H7 (cell line): ENCODE data around the gene ABLIM3. TPM values are rescaled to one million over a fixed set of nuclear protein-coding genes. Genes with fewer than 3 reads are reported as not detected.

ENCODE experiments used
- DNase-seq: peaks from one replicate; pipeline ENCODE4 v3.0.0; 2012
- H3K27me3 ChIP-seq: 2 replicates; pipeline ENCODE4 v1.6.0; 2011; ENCODE audit warnings: mild to moderate bottlenecking, low read length; ENCODE audit not compliant: control insufficient read depth, insufficient read depth
- H3K36me3 ChIP-seq: replicated peaks from 2 replicates; pipeline ENCODE4 v1.5.1; 2011; ENCODE audit warnings: low read length; ENCODE audit not compliant: control insufficient read depth, insufficient read depth
- H3K4me3 ChIP-seq: 2 replicates; pipeline ENCODE4 v1.5.1; 2011; ENCODE audit warnings: low read depth, mild to moderate bottlenecking, control low read depth, low read length, moderate library complexity; ENCODE audit not compliant: insufficient read depth
- total RNA-seq: library from RNA; depleted of rRNA; stranded (reverse); fragments of >200 nt; shearing (Covaris generic); gene quantifications from 2 replicates; pipeline ENCODE4 v1.2.3, GENCODE V29; 2014; rRNA removed

ABLIM3 gene
- total RNA-seq, 1 experiment from 2014 or later: 0.03 TPM

- DNase-seq: no peak
- Histone ChIP-seq H3K4me3 (no peak overlapping the region), H3K27me3 (no peaks in the 10 kb centered on the region), H3K36me3 (no peaks in the 10 kb centered on the region)
Observed at GRCh38 chr5:149301744-149302380, 160.6 kb downstream of the ABLIM3 start.

DNA sequence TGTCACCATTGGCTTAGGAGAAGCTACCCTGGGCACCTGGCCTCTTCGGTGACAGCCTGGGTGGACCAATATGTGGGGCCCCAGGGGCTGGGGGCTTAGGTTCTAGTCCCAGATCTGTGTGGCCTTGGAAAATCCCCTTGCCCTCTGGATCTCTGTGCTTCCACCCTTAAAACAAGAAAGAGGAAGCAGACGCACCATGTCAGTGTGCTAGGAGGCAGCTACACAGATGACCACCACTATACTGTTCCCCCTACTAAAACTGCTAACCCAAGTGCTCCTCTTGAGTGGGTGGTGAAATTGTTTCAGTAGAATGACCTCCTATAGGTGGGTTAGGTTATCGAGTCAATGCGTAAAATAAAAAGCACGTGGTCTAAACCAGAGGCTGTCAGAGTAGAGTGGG, 161.3 kb downstream of the ABLIM3 start:
- H3K4me3 ChIP-seq: no peak overlapping the region
- H3K27me3 ChIP-seq: no peaks in the 10 kb centered on the region
- no peak for DNase-seq
- no peaks in the 10 kb centered on the region for H3K36me3 ChIP-seq

DNA sequence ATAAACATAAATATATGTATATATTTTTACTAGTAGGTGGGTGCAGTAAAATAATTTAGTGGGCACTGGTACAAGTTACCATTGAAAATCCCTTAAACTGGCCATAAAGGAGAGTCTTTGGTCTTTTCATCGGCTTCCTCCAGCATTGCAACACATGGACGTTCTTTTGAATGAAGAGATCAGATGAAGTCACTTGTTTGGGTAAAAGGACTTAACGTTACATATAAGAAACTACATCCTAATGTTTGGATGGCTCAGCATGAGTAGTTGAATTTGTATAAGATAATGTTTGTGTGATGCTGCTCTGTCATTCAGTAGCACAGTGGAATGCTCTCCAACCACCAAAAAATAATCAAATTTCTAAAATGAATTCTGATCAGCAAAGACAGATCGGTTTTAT, 161.9 kb downstream of the ABLIM3 start:
- no peaks in the 10 kb centered on the region for H3K27me3 ChIP-seq
- no peak overlapping the region for H3K4me3 ChIP-seq

DNA sequence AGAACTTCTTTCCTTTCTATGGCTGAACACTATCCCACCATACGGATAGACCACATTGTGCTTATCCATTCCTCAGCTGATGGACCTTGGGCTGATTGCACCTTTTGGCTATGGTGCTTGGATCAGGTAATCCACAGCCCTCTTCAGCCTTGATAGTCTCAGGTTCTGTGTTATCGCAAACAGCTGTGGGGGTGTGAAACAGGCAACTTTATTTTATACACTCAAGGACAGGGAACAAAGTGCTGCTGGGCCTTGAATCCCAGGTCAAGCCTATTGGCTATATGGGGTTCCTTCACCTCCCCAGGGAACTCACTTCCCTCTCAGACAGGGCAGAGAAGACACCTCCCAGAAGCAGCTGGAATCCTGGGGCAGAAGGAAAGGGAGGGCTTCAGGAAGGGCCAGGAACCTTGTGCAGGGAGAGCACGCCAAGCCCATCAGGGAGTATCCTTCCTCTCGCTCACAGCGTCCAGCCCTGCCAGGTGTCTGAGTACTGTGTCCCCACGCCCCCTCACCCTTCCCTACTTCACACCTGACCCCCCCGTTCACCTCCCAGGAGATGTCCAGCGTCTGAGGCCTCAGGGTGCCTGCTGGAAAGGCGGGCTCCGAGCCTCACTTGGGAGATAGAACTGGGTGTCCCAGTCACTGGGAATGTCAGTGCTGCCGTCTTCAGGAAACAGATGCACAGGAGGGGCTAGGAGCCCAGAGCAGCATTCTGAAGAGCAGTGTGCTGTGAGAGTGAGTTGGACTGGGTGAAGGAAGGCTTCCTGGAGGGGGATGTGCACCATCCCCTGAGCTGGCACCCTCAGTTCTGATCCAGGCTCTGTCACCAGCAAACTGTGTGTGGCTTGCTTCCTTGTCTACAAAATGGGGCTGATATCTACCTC, 163.1 kb downstream of the ABLIM3 start:
- Histone ChIP-seq H3K36me3 (no peaks in the 10 kb centered on the region), H3K27me3 (no peaks in the 10 kb centered on the region), H3K4me3 (no peak overlapping the region)
- DNase-seq: no peak

More for the DNA sequence above, 161.9 kb downstream of the ABLIM3 start:
- H3K36me3 ChIP-seq: no peaks in the 10 kb centered on the region
- DNase-seq: no peak

DNA sequence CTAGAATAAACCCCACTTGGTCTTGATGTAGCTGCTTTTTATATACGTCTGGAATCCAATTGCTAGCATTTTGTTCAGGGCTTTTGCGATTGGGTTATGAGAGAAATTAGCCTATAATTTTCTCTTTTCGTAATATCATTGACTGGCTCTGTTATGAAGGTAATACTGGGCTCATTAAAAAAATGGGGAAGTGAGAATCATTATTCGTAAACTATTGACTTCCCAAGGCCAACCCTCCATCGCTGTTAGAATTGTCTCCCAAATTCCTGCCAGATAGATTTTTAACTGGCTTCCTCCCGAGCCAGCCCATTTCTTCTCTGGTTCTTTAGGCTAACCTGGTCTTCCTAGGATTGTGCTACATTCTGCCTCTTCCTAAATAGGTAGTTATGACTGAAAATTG, 168.1 kb downstream of the ABLIM3 start:
- no peak for DNase-seq
- H3K36me3 ChIP-seq: no peaks in the 10 kb centered on the region
- no peak overlapping the region for H3K4me3 ChIP-seq
- no peaks in the 10 kb centered on the region for H3K27me3 ChIP-seq

Other genes starting within 250 kb of the ABLIM3 start
- 0.07 TPM in 1 of 2 replicates, not detected in the other for gene SH3TC2, start 78.4 kb upstream of the ABLIM3 start, total RNA-seq
- gene AFAP1L1, start 130.4 kb downstream of the ABLIM3 start, total RNA-seq: 2.2 and 3.3 TPM in 2 replicates
- 36.1 and 37.0 TPM in 2 replicates for gene GRPEL2, start 204.0 kb downstream of the ABLIM3 start, total RNA-seq
- gene PCYOX1L, start 216.6 kb downstream of the ABLIM3 start, total RNA-seq: 6.5 and 9.4 TPM in 2 replicates
- gene IL17B, start 237.8 kb downstream of the ABLIM3 start, total RNA-seq: not detected in 2 replicates